ENCODE measurements around the gene NUDT16. TPM values are rescaled to one million over a fixed set of nuclear protein-coding genes. Genes with fewer than 3 reads are reported as not detected.

The NUDT16 gene
- total and polyA plus RNA-seq, 2 of the 8 experiments (the other 6 are each of a cell fraction or from before 2014, with no cell fraction given) = 8.5 to 19.1 TPM

Other genes starting within 250 kb of the NUDT16 start
- gene MRPL3, start 121.2 kb downstream of the NUDT16 start, total RNA-seq (2021; fragmentation: NEBNext Ultra II Directional; extraction: Animal tissue kit (Norgen Biotek cat#: 25700)) = 164 and 175 TPM in 2 replicates
- gene MRPL3, start 121.2 kb downstream of the NUDT16 start, polyA plus RNA-seq (2011; rRNA removed) = 99.9 and 164 TPM in 2 replicates